Measurements from ENCODE around the gene MAGED2.
"Not testable (repeated sequence)": the region's sequence is repeated elsewhere in the genome, so short reads cannot be mapped to it uniquely, and the experiment has no call there.

Gene MAGED2

GRCh38 chrX:54812306-54812705 is 4.8 kb downstream of the MAGED2 start:
- in situ Hi-C loops (cut with HindIII; ENCODE audit: low pct_ligation_motif_present, low pct_unique_long_range_greater_than_20kb, low sequenced_read_pairs) = no loop called here
- no peak for DNase-seq

GRCh38 chrX:54817220-54817820 is 9.8 kb downstream of the MAGED2 start:
- in situ Hi-C loops (cut with HindIII; ENCODE audit: low pct_ligation_motif_present, low pct_unique_long_range_greater_than_20kb, low sequenced_read_pairs) = no loop called here
- DNase-seq = no peak

GRCh38 chrX:54818221-54818620 is 10.7 kb downstream of the MAGED2 start:
- DNase-seq = no peak
- in situ Hi-C loops (cut with HindIII; ENCODE audit: low pct_ligation_motif_present, low pct_unique_long_range_greater_than_20kb, low sequenced_read_pairs) = no loop called here

- in situ Hi-C loops (cut with HindIII; ENCODE audit: low pct_ligation_motif_present, low pct_unique_long_range_greater_than_20kb, low sequenced_read_pairs) = no loop called here
- DNase-seq = no peak
Measured at GRCh38 chrX:54819201-54819600, 11.7 kb downstream of the MAGED2 start.

GRCh38 chrX:54820737-54821136 is 13.2 kb downstream of the MAGED2 start:
- in situ Hi-C loops (cut with HindIII; ENCODE audit: low pct_ligation_motif_present, low pct_unique_long_range_greater_than_20kb, low sequenced_read_pairs) = no loop called here
- DNase-seq = no peak

- in situ Hi-C loops (cut with HindIII; ENCODE audit: low pct_ligation_motif_present, low pct_unique_long_range_greater_than_20kb, low sequenced_read_pairs) = no loop called here
- no peak for DNase-seq
Measured at GRCh38 chrX:54821310-54821709, 13.8 kb downstream of the MAGED2 start.

- in situ Hi-C loops (cut with HindIII; ENCODE audit: low pct_ligation_motif_present, low pct_unique_long_range_greater_than_20kb, low sequenced_read_pairs) = no loop called here
- no peak for DNase-seq
Measured at GRCh38 chrX:54824195-54824594, 16.6 kb downstream of the MAGED2 start.

- in situ Hi-C loops (cut with HindIII; ENCODE audit: low pct_ligation_motif_present, low pct_unique_long_range_greater_than_20kb, low sequenced_read_pairs) = no loop called here
- DNase-seq = no peak
Measured at GRCh38 chrX:54824722-54825121, 17.2 kb downstream of the MAGED2 start.

- in situ Hi-C loops (cut with HindIII; ENCODE audit: low pct_ligation_motif_present, low pct_unique_long_range_greater_than_20kb, low sequenced_read_pairs) = no loop called here
- no peak for DNase-seq
Measured at GRCh38 chrX:54825716-54826438, 18.3 kb downstream of the MAGED2 start.

- in situ Hi-C loops (cut with HindIII; ENCODE audit: low pct_ligation_motif_present, low pct_unique_long_range_greater_than_20kb, low sequenced_read_pairs) = no loop called here
Measured at GRCh38 chrX:54826598-54826997, 19.1 kb downstream of the MAGED2 start.

GRCh38 chrX:54838583-54838982 is 31.0 kb downstream of the MAGED2 start:
- no peak for DNase-seq
- in situ Hi-C loops (cut with HindIII; ENCODE audit: low pct_ligation_motif_present, low pct_unique_long_range_greater_than_20kb, low sequenced_read_pairs) = no loop called here

More at GRCh38 chrX:54826598-54826997, 19.1 kb downstream of the MAGED2 start:
- DNase-seq = no peak

- in situ Hi-C loops (cut with HindIII; ENCODE audit: low pct_ligation_motif_present, low pct_unique_long_range_greater_than_20kb, low sequenced_read_pairs); DNase-seq: not testable (repeated sequence)
Measured at GRCh38 chrX:54841184-54841874, 33.8 kb downstream of the MAGED2 start.

- DNase-seq = no peak
- in situ Hi-C loops (cut with HindIII; ENCODE audit: low pct_ligation_motif_present, low pct_unique_long_range_greater_than_20kb, low sequenced_read_pairs) = no loop called here
Measured at GRCh38 chrX:54842607-54843006, 35.1 kb downstream of the MAGED2 start.

- in situ Hi-C loops (cut with HindIII; ENCODE audit: low pct_ligation_motif_present, low pct_unique_long_range_greater_than_20kb, low sequenced_read_pairs) = no loop called here
- no peak for DNase-seq
Measured at GRCh38 chrX:54843050-54843449, 35.5 kb downstream of the MAGED2 start.

GRCh38 chrX:54847700-54848099 is 40.2 kb downstream of the MAGED2 start:
- in situ Hi-C loops (cut with HindIII; ENCODE audit: low pct_ligation_motif_present, low pct_unique_long_range_greater_than_20kb, low sequenced_read_pairs); DNase-seq: not testable (repeated sequence)

GRCh38 chrX:54865208-54865607 is 57.7 kb downstream of the MAGED2 start:
- in situ Hi-C loops (cut with HindIII; ENCODE audit: low pct_ligation_motif_present, low pct_unique_long_range_greater_than_20kb, low sequenced_read_pairs) = no loop called here
- no peak for DNase-seq

Measured in ACHN (cell line).